HEK293T (cell line): ENCODE results near the gene DNAH14.

Experiments
- ARNT ChIP-seq: fragments of 450-650 bp; IDR thresholded peaks from 2 replicates; pipeline ENCODE4 v1.6.1; 2017; ENCODE audit warnings: mild to moderate bottlenecking
- FOXK2 ChIP-seq: fragments of 450-650 bp; IDR thresholded peaks from 2 replicates; pipeline ENCODE4 v1.6.1; 2016; ENCODE audit warnings: mild to moderate bottlenecking
- HDGF ChIP-seq: fragments of 450-650 bp; IDR thresholded peaks from 2 replicates; pipeline ENCODE4 v1.6.1; 2017; ENCODE audit warnings: antibody characterized with exemption, borderline replicate concordance
- NFRKB ChIP-seq: fragments of 450-650 bp; IDR thresholded peaks from 2 replicates; pipeline ENCODE4 v1.6.1; 2016; ENCODE audit warnings: mild to moderate bottlenecking, moderate library complexity

DNA sequence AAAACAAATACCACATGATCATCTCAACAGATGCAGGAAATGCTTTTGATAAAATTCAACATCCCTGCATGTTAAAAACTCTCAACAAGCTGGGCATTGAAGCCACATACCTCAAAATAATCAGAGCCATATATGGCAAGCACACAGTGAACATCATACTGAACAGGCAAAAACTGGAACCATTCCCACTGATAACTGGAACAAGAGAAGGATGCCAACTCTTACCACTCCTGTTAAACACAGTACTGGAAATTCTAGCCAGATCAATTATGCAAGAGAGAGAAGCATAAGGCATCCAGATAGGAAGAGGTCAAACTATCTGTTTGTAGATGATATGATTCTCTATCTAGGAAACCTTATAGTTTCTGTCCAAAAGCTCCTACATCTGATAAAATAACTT lies 91.6 kb downstream of the DNAH14 start:
- TF ChIP-seq ARNT = no peak
- TF ChIP-seq FOXK2 = no peak
- TF ChIP-seq HDGF = no peak
- no peak for TF ChIP-seq NFRKB
